HuH-7 (cell line): Measurements from ENCODE around the gene MASP2.
A peak's percentile ranks its signal among the peaks of the same experiment; 100 is the strongest.
"Not testable (repeated sequence)": the region's sequence is repeated elsewhere in the genome, so short reads cannot be mapped to it uniquely, and the experiment has no call there.

Source experiments
- DNase-seq: peaks from one replicate; pipeline ENCODE4 v3.0.0; 2011; ENCODE audit warnings: low spot score

Gene MASP2

GRCh38 chr1:11039351-11040104 is 7.5 kb downstream of the MASP2 start:
- DNase-seq = no peak

DNA sequence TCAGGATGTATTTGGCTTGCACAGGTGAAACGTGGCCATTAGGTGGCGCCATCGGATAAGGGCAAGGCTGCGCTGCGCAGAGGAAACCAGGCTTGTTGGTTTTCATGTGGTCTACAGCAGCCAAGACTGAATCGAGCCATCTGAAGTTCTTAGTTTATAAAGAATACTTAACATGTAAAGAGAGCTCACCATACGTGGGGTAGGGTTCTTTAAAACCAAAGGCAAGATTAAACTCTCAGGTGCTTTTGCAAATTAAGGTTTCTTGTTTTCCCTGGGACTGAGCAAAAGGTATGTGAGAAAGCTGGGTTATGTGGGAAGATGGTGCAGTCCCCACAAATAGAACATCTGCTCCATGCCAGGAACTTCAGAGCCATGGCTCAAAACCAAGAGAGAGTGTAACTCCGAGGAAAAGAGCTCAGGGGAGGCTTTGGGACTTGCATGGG is 9.3 kb downstream of the MASP2 start:
- peak; percentile 83 for DNase-seq

GRCh38 chr1:11037019-11037739 is 9.9 kb downstream of the MASP2 start:
- not testable (repeated sequence) for DNase-seq

GRCh38 chr1:11031624-11032262 is 15.3 kb downstream of the MASP2 start:
- DNase-seq = no peak

GRCh38 chr1:11030865-11031264 is 16.2 kb downstream of the MASP2 start:
- no peak for DNase-seq

GRCh38 chr1:11028018-11028417 is 19.0 kb downstream of the MASP2 start:
- DNase-seq = no peak

- DNase-seq = no peak
Observed at GRCh38 chr1:11027316-11027715, 19.7 kb downstream of the MASP2 start.

DNA sequence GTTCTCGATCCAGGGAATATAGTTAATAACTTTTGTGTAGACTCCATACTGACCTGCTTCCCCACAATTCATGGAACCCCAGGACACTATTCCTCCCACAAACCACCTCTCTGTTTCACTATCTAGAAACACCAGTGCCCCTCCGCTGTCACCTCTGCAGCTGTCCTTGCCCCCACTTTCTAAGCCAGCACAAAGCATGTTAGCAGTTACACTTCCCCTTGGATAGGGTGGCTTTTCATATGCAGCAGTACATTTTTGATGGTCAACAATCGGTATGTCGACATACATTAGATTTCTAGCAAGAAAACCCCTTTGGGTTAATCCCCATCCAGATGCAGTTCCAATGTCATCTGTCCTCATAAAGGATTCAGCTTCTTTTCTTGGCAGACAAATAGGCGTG is 20.1 kb downstream of the MASP2 start:
- no peak for DNase-seq

- no peak for DNase-seq
Observed at GRCh38 chr1:11026052-11026451, 21.0 kb downstream of the MASP2 start.

GRCh38 chr1:11025618-11026017 is 21.4 kb downstream of the MASP2 start:
- no peak for DNase-seq

- no peak for DNase-seq
Observed at GRCh38 chr1:11024874-11025203, 22.2 kb downstream of the MASP2 start.

GRCh38 chr1:11024154-11024873 is 22.7 kb downstream of the MASP2 start:
- DNase-seq = no peak

GRCh38 chr1:11023201-11023600 is 23.8 kb downstream of the MASP2 start:
- DNase-seq = no peak

DNA sequence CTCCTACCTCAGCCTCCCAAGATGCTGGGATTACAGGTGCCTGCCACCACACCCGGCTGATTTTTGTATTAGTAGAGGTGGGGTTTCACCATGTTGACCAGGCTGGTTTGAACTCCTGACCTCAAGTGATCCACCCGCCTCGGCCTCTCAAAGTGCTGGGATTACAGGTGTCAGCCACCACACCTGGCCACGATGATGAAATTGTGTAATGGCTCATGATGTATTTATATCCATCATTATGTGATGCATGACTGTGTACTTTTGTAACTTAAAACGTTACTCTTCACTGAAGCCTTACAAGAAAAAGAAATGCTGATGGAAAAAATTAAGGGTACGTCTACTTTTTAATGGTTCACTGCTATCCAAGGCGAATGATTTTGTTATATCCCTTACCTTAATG is 27.1 kb downstream of the MASP2 start:
- no peak for DNase-seq

- not testable (repeated sequence) for DNase-seq
Observed at GRCh38 chr1:11019358-11019757, 27.7 kb downstream of the MASP2 start.

DNA sequence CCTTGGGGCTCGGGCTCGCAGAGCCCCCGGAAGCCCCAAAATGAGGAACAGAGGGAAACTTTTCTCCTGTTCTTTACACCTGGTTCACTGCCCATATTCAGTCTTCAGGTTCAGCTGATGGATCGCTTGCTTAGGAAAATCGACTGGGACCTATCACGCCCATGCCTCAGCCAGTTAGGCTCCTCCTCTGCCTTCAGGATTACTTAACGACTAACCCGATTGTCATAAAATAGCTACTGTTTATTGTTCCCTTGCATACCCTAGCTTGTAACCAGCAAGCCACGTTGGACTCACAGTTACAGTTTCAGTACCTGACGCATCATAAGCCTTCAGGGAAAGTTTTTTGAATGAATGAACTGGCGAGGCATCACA is 33.9 kb downstream of the MASP2 start:
- DNase-seq = peak; percentile 26

DNA sequence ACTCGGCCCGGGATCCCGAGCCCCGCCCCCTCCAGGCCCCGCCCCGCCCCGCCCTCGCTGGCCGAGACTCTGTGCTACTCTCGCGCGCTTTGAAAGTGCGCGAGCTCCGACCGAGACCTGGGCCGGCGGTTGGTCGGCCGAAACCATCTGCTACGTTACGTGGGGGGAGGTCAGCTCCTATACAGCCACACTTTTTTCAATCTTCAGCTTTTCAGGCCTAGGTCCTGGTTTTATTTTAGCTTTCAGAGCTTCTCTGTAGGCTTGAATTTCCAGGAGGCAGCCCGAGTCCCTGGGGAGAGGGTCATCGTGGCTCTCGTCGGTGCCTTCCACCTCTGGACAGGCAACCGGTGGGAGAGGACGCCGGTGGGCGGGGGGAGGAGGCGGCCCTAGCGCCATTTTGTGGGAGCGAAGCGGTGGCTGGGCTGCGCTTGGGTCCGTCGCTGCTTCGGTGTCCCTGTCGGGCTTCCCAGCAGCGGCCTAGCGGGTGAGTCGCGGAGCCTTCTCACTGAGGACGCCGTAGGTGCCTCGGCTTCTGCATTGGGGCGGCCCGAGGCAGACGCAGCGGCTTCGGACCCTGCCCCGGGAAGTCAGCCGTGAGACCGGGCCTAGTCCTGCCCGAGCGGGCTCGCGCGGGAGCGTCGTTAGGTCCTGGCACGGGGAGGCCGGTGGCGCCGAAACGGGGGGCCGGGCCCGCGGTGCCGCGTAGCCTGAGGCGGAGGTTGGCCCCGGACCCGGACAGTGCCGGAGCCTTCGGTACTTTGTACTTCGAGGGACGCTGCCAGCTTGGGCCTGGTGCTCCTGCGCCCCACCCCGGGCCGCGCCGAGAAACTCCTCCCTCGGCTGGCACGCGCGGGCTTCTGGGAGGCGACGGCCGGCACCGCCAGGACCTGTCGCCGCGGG is 34.5 kb downstream of the MASP2 start, which contains the start of gene TARDBP:
TSS of gene TARDBP (plus strand) at position 395 of the 900 bp plus-strand sequence. CDS start 1,074 bp downstream, outside the sequence.
- peak; percentile 86 for DNase-seq

GRCh38 chr1:11000526-11000925 is 46.5 kb downstream of the MASP2 start:
- DNase-seq = no peak

DNA sequence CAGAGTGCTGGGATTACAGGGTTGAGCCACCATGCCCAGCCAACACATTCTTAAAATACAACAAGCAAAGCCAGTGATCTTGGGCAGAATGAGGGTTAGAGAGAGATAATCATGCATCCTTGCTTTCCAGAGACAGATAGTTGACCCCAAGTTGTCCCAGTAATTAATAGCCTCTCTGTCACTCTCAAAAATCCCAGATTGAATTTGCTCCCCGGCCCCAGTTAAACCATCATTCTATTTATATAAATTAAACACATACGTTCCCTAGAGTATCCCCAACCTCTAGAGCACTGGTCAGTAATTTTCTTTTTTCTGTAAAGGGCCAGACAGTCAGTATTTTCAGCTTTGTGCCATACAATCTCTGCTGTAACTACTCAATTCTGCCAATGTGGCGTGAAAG is 50.9 kb downstream of the MASP2 start:
- no peak for DNase-seq

- DNase-seq = no peak
Observed at GRCh38 chr1:10992864-10993263, 54.2 kb downstream of the MASP2 start.

- not testable (repeated sequence) for DNase-seq
Observed at GRCh38 chr1:10992004-10992403, 55.0 kb downstream of the MASP2 start.
